ENCODE results near the gene ALAS2. TPM values are rescaled to one million over a fixed set of nuclear protein-coding genes. Genes with fewer than 3 reads are reported as not detected.

Gene ALAS2
- total and polyA plus RNA-seq, 2 of the 8 experiments (the other 6 are each of a cell fraction or from before 2014, with no cell fraction given) = 0.27 to 0.32 TPM

- TF ChIP-seq, protein P1, sequence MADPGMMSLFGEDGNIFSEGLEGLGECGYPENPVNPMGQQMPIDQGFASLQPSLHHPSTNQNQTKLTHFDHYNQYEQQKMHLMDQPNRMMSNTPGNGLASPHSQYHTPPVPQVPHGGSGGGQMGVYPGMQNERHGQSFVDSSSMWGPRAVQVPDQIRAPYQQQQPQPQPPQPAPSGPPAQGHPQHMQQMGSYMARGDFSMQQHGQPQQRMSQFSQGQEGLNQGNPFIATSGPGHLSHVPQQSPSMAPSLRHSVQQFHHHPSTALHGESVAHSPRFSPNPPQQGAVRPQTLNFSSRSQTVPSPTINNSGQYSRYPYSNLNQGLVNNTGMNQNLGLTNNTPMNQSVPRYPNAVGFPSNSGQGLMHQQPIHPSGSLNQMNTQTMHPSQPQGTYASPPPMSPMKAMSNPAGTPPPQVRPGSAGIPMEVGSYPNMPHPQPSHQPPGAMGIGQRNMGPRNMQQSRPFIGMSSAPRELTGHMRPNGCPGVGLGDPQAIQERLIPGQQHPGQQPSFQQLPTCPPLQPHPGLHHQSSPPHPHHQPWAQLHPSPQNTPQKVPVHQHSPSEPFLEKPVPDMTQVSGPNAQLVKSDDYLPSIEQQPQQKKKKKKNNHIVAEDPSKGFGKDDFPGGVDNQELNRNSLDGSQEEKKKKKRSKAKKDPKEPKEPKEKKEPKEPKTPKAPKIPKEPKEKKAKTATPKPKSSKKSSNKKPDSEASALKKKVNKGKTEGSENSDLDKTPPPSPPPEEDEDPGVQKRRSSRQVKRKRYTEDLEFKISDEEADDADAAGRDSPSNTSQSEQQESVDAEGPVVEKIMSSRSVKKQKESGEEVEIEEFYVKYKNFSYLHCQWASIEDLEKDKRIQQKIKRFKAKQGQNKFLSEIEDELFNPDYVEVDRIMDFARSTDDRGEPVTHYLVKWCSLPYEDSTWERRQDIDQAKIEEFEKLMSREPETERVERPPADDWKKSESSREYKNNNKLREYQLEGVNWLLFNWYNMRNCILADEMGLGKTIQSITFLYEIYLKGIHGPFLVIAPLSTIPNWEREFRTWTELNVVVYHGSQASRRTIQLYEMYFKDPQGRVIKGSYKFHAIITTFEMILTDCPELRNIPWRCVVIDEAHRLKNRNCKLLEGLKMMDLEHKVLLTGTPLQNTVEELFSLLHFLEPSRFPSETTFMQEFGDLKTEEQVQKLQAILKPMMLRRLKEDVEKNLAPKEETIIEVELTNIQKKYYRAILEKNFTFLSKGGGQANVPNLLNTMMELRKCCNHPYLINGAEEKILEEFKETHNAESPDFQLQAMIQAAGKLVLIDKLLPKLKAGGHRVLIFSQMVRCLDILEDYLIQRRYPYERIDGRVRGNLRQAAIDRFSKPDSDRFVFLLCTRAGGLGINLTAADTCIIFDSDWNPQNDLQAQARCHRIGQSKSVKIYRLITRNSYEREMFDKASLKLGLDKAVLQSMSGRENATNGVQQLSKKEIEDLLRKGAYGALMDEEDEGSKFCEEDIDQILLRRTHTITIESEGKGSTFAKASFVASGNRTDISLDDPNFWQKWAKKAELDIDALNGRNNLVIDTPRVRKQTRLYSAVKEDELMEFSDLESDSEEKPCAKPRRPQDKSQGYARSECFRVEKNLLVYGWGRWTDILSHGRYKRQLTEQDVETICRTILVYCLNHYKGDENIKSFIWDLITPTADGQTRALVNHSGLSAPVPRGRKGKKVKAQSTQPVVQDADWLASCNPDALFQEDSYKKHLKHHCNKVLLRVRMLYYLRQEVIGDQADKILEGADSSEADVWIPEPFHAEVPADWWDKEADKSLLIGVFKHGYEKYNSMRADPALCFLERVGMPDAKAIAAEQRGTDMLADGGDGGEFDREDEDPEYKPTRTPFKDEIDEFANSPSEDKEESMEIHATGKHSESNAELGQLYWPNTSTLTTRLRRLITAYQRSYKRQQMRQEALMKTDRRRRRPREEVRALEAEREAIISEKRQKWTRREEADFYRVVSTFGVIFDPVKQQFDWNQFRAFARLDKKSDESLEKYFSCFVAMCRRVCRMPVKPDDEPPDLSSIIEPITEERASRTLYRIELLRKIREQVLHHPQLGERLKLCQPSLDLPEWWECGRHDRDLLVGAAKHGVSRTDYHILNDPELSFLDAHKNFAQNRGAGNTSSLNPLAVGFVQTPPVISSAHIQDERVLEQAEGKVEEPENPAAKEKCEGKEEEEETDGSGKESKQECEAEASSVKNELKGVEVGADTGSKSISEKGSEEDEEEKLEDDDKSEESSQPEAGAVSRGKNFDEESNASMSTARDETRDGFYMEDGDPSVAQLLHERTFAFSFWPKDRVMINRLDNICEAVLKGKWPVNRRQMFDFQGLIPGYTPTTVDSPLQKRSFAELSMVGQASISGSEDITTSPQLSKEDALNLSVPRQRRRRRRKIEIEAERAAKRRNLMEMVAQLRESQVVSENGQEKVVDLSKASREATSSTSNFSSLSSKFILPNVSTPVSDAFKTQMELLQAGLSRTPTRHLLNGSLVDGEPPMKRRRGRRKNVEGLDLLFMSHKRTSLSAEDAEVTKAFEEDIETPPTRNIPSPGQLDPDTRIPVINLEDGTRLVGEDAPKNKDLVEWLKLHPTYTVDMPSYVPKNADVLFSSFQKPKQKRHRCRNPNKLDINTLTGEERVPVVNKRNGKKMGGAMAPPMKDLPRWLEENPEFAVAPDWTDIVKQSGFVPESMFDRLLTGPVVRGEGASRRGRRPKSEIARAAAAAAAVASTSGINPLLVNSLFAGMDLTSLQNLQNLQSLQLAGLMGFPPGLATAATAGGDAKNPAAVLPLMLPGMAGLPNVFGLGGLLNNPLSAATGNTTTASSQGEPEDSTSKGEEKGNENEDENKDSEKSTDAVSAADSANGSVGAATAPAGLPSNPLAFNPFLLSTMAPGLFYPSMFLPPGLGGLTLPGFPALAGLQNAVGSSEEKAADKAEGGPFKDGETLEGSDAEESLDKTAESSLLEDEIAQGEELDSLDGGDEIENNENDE (IDR thresholded peaks at IDR 0.05; ENCODE audit: insufficient replicate concordance, low read length) = no peak
- no peak for TF ChIP-seq ATF2 (IDR thresholded peaks at IDR 0.05; ENCODE audit: low read length)
These were observed 51.3 kb downstream of the ALAS2 start (continued) for GRCh38 chrX:54979432-54979831.
